ENCODE data around the gene MAFF. TPM values are rescaled to one million over a fixed set of nuclear protein-coding genes. Genes with fewer than 3 reads are reported as not detected.

MAFF gene
- total and polyA plus RNA-seq, 2 donors from 2014 or later = 2.2 to 23.4 TPM

DNA sequence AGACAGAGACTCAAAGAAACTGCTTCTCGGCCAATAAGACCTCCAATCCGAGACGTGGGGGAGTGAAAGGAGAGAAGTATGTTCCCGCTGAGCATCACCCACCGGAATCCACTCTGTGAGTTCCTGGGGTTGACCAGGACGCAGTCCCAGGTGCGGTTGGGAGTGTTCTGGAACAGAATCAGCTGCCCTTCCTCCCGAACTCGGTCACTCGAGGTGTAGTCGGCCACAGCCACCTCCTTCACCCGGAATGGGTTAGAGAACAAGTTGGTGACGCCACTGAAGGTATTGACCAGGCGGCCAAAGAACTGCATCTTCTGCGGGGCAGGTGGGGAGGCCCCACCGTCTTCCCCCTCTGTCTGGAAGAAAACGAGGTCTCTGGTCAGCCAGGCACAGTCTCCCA lies 32.7 kb upstream of the MAFF start:
- no peak for TF ChIP-seq CTCF (IDR thresholded peaks at IDR 0.05; ENCODE audit: borderline replicate concordance, extremely low read depth, insufficient read depth)
- DNase-seq (peak in 2 of 5 donors; percentile 30 to 53), FAIRE-seq (no peak)
- H3K4me1 ChIP-seq (ENCODE audit: control insufficient read depth in 2 of 3, insufficient read depth in 2 of 3, low read depth in 1 of 3, low read length in 3 of 3) = peaks cover 0 to 12% (median 0%) of the 10 kb centered on the region in 3 donors
- H3K9me3 ChIP-seq (ENCODE audit: control insufficient read depth in 2 of 3, insufficient read depth in 1 of 3, low read length in 3 of 3) = no peaks in the 10 kb centered on the region
- H3K9ac ChIP-seq (ENCODE audit: low read length in 3 of 3) = no peak overlapping the region
- intact Hi-C loops (cut with DNase I) = no loop called here
- no peaks in the 10 kb centered on the region for H3K27me3 ChIP-seq (ENCODE audit: control insufficient read depth, insufficient read depth, low read length)
- H3K27ac ChIP-seq (ENCODE audit: low read depth in 2 of 2, low read length in 2 of 2) = no peak overlapping the region
- peaks cover 0 to 4% (median 0%) of the 10 kb centered on the region in 3 donors for H3K36me3 ChIP-seq (ENCODE audit: control insufficient read depth in 2 of 3, insufficient read depth in 3 of 3, low read length in 3 of 3)
- H3K4me3 ChIP-seq (ENCODE audit: low read length in 3 of 3) = no peak overlapping the region

DNA sequence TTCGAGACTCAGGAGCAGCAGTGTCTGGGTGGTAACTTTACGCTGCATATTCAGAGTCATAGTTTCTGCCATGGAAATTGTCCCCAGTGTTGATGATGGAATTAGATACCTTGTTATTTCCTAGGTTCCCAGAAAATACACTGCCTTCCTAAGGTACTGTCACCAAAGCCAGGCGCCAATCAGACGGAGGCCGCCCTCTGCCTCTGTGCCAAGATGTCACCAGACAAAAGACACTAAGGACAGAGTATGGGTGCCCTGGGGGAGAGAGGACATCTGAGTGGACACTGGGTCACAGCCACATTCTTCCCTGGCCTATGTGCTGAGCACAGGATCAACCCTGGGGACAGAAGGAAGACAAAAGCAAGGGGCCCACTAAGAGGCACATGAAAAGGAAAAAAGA lies 31.3 kb upstream of the MAFF start:
- DNase-seq (peak in 2 of 5 donors; percentile 11 to 26), FAIRE-seq (no peak)
- no peak overlapping the region for H3K4me3 ChIP-seq (ENCODE audit: low read length in 3 of 3)
- no peak overlapping the region for H3K27ac ChIP-seq (ENCODE audit: low read depth in 2 of 2, low read length in 2 of 2)
- peaks cover 0 to 8% (median 0%) of the 10 kb centered on the region in 3 donors for H3K4me1 ChIP-seq (ENCODE audit: control insufficient read depth in 2 of 3, insufficient read depth in 2 of 3, low read depth in 1 of 3, low read length in 3 of 3)
- H3K36me3 ChIP-seq (ENCODE audit: control insufficient read depth in 2 of 3, insufficient read depth in 3 of 3, low read length in 3 of 3) = peaks cover 0 to 4% (median 0%) of the 10 kb centered on the region in 3 donors
- no peak overlapping the region for H3K9ac ChIP-seq (ENCODE audit: low read length in 3 of 3)
- intact Hi-C loops (cut with DNase I) = no loop called here
- H3K27me3 ChIP-seq (ENCODE audit: control insufficient read depth, insufficient read depth, low read length) = no peaks in the 10 kb centered on the region
- no peak for TF ChIP-seq CTCF (IDR thresholded peaks at IDR 0.05; ENCODE audit: borderline replicate concordance, extremely low read depth, insufficient read depth)
- no peaks in the 10 kb centered on the region for H3K9me3 ChIP-seq (ENCODE audit: control insufficient read depth in 2 of 3, insufficient read depth in 1 of 3, low read length in 3 of 3)

- no peak overlapping the region for H3K4me3 ChIP-seq (ENCODE audit: low read length in 3 of 3)
- H3K9me3 ChIP-seq (ENCODE audit: control insufficient read depth in 2 of 3, insufficient read depth in 1 of 3, low read length in 3 of 3) = no peaks in the 10 kb centered on the region
- no peaks in the 10 kb centered on the region for H3K27me3 ChIP-seq (ENCODE audit: control insufficient read depth, insufficient read depth, low read length)
- DNase-seq = peak in 2 of 5 donors; percentile 14 to 19
- no peak overlapping the region for H3K9ac ChIP-seq (ENCODE audit: low read length in 3 of 3)
- FAIRE-seq = no peak
- H3K4me1 ChIP-seq (ENCODE audit: control insufficient read depth in 2 of 3, insufficient read depth in 2 of 3, low read depth in 1 of 3, low read length in 3 of 3) = peaks cover 0 to 17% (median 0%) of the 10 kb centered on the region in 3 donors
- TF ChIP-seq CTCF (IDR thresholded peaks at IDR 0.05; ENCODE audit: borderline replicate concordance, extremely low read depth, insufficient read depth) = no peak
- peak overlapping the region in 1 of 2 donors; percentile 67 for H3K27ac ChIP-seq (ENCODE audit: low read depth in 2 of 2, low read length in 2 of 2)
- H3K36me3 ChIP-seq (ENCODE audit: control insufficient read depth in 2 of 3, insufficient read depth in 3 of 3, low read length in 3 of 3) = peaks cover 0 to 4% (median 0%) of the 10 kb centered on the region in 3 donors
- intact Hi-C loops (cut with DNase I) = no loop called here
Observed at GRCh38 chr22:38171927-38172831, 29.6 kb upstream of the MAFF start.

Data from kidney (tissue), 14 donors.